ENCODE results near the gene ZNF682.
"Not testable (repeated sequence)": the region's sequence is repeated elsewhere in the genome, so short reads cannot be mapped to it uniquely, and the experiment has no call there.

The ZNF682 gene

DNA sequence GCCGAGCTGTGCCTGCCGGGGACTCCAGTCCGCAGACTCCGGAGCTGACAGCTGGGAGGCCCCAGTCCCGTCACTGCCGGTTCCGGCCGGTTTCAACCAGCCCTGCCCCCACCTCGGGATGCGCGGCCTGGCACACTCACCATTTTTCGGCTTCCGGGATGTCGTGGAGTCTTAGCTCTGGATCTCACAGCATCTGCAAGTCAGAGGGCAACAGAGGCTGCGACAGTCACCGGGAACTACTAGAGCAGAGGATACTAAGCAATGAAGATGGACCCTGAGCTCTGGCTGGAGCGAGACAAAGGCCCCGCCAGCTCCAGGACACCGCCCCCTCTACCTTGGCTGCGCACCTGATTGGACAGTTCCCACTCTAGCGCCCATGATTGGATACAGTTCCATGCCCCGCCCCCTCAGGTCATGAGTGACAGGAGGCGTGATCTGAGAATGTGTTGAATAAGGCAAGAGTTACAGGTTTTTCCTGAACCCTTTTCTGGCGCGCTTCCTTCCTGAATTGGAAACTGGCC lies at the start of gene ZNF682:
Gene ZNF682, minus strand, starts transcription at position 303 of the 521 bp plus-strand sequence. Its CDS starts 160 bp downstream, at position 143.
- peak; percentile 97 for DNase-seq

DNA sequence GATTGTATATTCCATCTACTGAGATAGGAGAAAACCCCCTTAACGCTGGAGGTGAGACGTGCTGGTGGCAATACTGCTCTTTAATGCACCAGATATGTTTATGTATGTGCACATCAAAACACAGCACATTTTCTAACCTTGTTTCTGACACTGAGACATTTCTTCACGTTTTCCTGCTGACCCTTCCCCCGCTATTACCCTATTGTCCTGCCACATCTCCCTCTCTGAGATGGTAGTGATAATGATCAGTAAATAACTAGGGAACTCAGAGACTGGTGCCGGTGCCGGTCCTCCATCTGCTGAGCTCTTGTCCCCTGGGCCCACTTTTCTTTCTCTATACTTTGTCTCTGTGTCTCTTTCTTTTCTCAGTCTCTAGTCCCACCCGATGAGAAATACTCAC lies 43.6 kb upstream of the ZNF682 start:
- not testable (repeated sequence) for DNase-seq

DNA sequence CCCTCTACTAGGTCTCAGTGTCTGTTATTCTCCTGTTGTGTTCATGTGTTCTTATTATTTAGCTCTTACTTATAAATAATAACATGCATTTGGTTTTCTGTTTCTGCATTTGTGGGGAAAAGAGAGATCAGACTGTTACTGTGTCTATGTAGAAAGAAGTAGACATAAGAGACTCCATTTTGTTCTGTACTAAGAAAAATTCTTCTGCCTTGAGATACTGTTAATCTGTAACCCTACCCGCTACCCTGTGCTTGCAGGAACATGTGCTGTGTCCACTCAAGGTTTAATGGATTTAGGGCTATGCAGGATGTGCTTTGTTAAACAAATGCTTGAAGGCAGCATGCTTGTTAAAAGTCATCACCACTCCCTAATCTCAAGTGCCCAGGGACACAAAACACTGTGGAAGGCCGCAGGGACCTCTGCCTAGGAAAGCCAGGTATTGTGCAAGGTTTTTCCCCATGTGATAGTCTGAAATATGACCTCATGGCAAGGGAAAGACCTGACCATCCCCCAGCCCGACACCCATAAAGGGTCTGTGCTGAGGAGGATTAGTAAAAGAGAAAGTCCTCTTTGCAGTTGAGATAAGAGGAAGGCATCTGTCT lies 43.0 kb upstream of the ZNF682 start:
- DNase-seq: not testable (repeated sequence)

DNA sequence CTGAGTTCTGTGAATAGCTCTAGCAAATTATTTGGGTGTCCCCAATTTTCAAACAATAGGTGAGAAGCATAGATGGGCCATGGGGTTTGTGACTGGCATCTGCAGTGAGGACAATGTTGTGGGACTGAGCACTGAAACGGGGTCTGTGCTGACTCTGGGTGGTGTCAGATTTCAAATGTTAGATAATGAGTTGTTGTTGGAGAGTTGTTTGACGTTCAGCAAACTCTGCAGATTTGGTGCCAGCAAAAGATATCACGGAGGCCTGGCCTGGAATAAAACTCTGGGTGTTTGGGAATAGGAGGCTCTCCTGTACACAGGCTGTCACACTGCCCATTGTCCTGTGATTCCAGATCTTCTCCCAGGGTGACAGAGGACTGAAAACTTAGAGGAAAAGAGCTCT lies 41.4 kb upstream of the ZNF682 start:
- DNase-seq: no peak

DNA sequence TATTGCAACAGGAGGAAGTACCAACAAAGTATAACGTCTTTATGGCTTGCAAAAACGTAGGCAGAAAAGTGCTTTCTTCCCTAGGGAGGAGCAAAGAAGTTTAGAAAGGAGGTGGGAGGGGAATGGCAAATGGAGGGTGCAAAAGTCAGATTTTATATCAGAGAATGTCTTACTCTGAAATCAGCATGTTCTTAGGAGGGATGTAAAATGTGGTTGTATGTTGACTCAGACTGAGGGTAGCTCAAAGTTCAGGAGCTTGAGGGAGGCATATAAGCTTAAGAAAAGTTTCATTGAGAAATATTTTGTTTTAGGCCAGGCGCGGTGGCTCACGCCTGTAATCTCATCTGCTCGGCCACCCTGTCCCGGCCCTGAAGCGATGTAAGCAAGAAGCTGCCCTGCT lies 40.2 kb upstream of the ZNF682 start:
- no peak for DNase-seq

DNA sequence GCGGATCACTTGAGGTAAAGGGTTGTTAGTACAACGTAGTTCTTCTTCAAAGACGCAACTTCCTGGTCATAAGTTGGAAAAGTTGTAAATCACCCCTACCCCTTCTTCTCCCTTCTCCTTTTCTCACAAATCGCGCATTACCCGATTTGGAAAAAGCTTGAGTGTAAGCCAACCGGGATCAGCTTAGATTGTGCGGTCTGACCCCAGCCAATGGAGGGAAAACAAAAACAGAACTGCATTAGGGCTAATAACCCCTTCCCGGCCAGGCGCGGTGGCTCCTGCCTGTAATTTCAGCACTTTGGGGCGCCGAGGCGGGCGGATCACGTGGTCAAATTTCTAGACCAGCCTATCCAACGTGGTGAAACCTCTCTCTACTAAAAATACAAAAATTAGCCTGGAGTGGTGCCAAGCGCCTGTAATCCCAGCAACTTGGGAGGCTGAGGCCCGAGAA lies 39.3 kb upstream of the ZNF682 start:
- peak; percentile 34 for DNase-seq

DNA sequence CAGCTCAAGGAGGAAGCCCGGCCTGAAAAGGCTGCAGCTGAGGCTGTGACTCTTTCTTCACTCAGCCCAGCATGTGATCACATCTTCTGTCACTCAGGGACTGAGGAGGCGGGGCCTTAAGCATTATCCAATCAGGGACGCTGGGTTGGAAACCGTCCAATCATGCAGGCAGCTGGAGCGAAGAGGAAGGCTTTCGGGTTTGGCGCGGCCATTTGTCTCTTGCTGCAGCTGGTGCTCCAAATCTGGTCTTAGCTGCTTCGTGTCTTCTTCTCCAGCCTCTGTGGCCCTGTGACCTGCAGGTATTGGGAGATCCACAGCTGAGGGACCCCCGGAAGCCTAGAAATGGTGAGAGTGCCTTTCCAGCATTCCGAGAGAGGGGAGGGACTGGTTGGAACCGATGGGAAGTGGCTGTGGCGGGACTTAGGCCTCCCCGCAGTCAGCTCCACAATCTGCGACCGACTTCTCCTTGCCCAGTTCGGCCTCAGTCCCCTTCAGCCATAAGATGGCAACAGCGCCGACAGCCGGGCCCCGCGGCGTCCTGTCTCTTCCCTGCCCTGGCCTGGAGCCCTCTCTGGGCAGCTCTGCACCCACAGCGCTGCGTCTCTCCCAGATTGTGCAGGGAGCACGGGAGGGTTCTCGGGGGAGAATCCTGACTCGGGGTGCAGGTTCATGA lies 38.6 kb upstream of the ZNF682 start, which contains the start of gene ZNF90:
Gene ZNF90, plus strand, starts transcription at position 210 of the 673 bp plus-strand sequence. Its CDS starts 133 bp downstream, at position 343.
- DNase-seq: peak; percentile 92

DNA sequence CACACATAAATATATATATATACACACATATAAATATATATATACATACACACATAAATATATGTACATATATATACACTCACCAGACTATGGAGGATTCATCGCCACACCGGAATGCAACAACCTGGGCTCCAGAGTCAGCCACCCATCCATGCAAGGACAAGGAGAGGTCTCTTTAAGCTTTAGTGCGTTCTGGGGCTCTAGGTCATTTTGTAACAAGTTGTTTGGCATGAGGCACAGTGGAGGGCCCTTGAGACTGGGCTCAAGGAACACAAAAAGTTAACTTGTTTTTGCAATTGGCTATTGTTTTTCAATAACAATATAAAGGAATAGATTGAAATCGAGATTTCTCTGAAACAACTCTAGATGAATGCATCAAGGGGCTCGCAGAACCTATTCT lies 33.6 kb upstream of the ZNF682 start:
- no peak for DNase-seq

DNA sequence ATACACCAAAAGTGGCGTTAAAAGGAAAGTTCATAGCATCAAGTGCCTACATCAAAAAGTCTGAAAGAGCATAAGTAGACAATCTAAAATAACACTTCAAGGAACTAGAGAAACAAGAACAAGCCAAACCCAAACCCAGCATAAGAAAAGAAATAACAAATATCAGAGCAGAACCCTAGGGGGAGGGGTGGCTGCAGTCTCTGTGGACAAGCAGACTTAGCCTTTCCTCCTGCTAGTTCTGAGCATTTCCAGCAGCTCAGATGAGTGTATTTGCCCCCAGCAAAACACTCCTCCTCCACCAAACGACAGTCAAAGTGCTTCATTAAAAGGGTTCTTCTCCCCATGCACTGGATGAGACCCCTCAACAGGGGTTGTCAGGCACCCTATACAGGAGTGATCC lies 31.4 kb upstream of the ZNF682 start:
- DNase-seq: no peak

DNA sequence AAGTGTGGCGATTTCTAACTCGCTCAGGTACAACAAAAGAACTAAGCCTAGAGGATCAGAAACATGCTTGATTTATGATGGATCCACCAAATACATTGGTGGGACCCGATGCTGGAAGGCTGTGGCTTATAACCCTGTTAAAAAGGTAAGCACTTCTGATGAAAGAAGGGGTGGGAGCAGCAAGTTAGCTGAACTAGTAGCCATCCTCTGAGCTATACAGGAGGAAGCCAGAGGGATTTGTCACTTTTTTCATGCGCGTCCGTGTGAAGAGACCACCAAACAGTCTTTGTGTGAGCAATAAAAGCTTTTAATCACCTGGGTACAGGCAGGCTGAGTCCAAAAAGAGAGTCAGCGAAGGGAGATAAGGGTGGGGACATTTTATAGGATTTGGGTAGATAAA lies 29.3 kb upstream of the ZNF682 start:
- not testable (repeated sequence) for DNase-seq

DNA sequence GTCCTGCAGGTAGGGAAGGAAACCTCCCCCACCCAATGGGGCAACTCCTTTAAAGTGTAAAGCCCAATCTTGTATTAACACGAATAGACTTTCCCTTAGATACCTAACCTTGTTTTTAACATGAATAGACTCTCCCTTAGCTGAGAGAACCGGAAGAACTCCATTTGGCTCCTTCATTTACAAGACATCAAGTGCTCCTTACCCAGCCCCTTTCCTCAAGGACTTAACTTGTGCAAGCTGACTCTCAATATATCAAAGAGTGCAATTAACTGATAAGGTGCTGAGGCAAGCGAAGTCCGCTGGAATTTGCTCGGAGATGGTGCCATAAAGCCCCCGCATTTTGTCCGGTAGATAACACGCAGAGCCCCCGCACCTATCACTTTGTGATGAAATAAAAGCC lies 28.6 kb upstream of the ZNF682 start:
- no peak for DNase-seq

DNA sequence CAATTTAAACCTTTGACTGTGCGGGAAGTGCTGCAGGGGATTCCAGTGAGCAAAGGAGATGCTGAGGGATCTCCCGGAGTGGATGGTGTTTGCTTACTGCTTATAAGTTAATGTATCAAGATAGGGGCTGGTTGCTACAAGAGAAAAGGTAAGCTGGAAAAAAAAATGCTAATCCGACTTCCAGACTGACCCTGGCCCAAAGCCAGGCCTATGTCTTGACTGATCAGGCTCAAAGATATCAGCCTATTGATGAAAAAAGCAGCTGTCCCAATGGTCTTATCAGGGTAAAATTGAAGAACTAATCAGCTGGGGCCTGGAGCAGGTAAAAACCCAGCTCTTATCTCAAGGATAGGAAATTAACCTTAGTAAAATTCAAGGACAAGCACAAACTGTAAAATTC lies 27.6 kb upstream of the ZNF682 start:
- no peak for DNase-seq

DNA sequence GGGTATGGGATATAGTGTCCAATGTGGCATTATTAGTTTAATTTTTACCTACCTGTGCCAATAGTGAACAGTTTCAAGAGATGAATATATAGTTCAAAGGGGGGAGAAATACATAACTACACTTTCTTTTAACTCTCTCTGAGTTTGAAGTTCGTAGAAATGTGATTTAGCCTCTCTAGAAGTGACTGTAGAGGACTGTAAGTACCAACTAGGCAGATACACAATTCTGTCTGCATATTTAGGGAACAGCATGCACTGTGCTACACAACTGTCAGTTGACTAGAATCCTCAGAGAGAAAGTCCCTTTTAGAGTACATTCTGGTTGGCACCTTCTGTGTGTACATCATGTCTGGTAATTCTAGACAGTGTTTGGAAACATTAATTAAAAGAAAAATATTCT lies 21.0 kb upstream of the ZNF682 start:
- no peak for DNase-seq

DNA sequence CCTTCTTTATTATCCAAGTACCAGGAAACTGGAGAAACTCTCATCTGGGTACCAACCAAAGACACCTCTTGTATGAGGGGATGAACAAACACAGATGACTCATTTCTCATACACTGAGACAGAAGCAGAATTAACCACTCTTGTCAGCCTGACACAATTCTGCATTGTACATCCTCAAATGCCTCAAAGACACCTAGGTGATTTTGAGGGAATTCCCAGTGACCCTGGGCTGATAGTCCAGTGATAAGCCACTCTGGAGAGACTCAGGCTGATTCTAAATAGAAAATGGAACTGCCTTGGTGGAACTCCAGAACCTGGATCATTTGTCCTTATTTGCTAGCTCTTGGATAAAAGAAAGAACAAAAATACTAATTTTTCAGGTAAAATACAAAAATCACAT lies 19.4 kb upstream of the ZNF682 start:
- not testable (repeated sequence) for DNase-seq

DNA sequence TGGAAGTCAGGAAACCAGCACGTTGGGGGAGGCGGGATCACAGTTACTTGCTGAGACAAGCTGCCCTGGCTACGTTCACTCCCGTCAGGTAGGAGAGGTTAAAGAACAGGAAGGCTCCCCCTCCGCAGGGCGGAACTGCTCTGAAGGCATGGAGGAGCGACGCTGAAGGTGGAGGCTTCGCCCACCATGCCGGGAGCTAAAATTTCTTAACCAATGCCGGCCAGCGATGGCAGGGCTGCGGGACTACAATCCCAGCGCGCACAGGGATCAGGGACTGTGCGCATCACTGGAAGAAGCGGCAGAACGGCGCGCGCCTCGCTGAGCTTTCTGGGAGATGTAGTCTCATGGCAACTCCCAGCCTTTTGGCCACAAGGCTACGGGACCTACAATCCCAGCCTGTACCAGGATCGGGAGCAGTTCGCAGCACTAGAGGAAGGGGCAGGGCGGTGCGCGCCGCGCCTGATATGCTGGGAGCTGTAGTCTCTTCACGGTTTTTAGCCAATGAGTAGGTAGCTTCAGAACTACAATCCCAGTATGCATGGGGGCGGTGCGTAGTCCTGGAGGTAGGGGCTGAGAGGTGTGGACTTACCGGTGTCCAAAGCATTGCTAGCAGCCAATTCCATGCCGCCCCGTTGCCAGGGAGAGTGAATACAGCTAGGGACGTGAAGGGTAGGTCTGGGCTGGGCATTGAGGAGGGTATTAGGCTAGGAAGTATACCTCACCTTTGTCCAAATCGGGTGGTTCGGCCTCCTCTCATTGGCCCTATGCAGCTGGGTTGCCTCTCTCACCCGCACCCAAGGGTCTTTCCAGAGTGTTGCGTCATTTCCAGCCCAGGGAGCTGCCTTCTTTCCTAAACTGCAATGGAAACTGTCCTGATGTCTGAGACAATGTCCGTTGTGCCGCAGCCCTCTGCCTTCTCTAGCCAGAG lies 12.8 kb upstream of the ZNF682 start:
- DNase-seq: peak; percentile 80

DNA sequence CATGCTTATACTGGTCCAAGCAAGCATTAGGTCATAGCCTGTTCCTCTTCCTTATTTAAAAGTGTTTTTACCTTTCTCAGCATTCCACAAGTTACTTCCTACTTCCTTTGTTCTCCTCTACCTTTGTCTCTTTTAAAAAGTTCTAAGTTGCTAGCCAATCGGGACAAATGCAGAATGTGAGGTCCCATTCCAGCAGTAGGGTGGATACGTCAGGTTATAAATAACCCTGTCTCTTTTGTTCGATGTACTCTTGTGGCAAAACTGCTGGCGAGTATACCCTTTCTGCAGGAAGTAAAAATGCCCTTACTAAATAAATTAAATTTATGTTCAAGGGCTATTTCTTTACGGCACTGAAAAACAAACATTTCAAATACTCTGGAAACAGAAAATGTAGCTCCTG lies 6.4 kb upstream of the ZNF682 start:
- DNase-seq: not testable (repeated sequence)

DNA sequence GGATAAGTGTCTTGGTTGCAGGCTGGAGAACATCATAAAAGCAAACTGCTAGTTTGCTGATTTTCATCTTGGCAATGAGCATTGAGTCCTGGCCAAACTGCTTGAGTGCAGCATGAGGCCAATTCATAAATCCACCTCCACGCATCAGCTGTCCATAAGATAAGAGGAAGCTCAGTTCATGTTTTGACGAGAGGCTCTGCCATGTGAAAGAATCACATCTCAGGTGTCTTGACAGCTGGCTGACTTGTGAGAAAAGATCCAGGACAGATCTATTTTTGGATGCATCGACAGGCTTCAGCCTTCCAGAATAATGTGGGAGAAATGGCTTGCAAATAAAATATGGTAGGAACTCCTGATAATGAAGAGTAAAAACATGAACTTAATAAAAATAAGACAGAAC lies 5.4 kb upstream of the ZNF682 start:
- DNase-seq: no peak

DNA sequence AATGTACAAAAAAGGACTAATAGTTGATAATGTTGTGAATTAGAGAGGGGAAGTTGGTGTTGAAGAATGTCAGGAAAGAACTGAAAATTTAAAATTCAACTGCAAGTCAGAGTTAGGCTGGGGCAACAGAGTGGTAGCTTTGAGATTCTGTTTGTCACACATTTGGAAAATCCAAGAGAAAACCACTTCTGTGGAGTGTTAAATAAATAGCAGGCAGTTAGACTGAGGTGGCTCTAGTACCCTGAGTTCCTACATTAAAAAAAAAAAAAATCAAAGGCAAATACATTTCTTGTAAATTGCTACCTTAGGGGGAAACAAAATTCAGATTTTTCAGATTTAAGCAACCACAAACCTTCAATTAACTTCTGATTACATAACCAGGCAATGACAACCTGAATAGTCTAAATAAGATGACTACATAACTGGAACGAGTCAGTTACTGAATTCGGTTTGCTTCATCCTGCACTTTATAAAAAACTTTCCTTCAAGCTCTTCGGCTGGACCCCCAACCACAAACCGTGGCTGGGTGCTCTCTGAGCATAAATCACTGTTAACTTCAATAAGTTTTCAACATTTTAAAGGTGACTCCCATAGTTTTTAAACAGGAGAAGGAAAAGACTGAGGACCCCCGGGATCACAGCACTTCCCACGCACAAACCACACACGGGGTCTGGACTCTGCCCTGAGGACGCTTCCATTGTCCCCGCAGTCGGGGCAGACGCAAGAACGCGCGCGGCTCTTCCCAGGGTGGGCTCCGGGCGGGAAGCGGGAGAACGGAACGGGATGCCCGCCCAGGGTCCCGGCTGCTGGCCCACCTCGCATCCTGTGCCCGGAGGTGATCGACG lies 725 bp downstream of the ZNF682 start:
- DNase-seq: no peak

DNA sequence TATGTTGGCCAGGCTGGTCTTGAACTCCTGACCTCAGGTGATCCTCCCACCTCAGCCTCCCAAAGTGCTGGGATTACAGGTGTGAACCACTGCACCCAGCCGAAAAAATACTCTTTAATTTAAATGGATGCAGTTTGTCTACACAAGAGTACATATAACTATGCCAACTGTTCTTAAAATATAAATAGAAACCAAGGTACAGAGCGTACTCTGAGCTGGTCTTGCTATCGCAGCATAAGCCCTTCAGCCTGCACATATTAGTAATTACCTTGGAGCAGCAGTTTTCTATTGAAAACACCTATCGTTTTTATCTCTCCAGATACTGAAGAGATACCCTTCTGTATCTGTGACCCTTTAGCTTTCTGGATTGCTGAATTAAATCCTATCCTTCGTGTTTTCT lies 3.4 kb downstream of the ZNF682 start:
- no peak for DNase-seq

DNA sequence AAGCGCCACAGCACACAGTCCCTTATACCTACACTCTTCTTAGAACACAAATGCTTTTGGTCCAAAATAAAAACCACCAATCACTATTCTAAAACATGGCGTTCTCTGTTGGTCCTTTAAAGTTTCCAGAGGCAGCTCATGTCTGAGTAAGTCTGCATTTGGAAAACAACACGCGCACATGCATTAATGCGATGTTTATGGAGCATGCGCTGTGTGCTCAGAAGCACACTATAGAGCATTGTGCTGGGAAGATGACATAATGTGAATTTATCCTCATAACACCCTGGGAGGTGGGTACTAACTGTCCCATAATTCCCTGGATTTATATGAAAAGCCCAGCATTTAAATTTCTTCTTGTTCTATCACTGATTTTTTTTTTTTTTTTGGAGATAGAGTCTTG lies 10.7 kb downstream of the ZNF682 start:
- DNase-seq: no peak

DNA sequence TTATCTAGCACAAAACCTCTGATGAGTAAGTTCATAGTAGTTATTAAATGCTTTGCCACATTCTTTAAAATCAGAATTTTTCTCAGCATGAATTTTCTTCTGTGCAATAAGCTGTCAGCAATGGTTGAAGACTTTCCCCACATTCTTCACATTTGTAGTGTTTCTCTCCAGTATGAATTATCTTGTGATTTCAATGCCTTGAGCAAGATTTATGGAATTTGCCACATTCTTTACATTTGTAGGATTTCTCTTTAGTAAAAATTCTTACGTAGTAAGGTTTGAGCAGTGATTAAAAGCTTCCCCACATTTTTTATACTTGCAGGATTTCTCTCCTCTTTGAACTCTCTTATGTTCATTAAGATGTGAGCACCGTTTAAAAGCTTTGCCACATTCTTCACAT lies 33.6 kb downstream of the ZNF682 start:
- DNase-seq: no peak

DNA sequence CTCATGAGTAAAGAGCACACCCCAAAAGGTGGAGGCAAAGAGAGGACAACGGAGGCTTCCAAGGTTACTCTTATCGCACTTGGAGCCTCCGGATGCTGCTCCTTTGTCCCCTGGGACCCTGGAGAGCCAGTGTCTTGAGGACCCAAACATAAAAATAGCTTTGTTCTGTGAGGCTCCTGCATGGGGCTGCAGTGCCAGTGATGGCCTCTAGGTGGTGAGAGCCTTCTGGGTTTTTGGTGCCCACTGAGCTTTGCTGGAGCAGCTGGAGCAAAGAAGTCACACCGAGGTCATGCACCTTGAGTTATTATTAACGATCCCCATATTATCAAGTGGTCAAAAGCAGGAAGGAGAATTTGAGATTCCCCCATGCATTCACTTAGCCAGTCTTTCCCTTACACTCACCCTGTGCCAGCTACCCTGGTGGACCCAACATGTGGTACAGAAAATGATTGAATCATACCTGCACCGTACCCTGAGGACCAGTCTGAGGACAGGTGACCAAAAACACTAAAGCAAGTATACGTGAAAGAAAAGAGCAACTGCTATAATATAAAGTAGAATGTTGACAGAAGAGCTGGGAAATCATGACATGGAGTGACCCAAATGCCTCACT lies 41.5 kb downstream of the ZNF682 start:
- peak; percentile 57 for DNase-seq

Data from activated CD4-positive, alpha-beta T cell treated with anti-CD3 and anti-CD28 coated beads for 48 hours (primary cell).